Testis (tissue), 2 donors: Measurements from ENCODE around the gene PKD2.
"Not testable (repeated sequence)": the region's sequence is repeated elsewhere in the genome, so short reads cannot be mapped to it uniquely, and the experiment has no call there.

ENCODE experiments used
- POLR2A ChIP-seq: fragments of 450-650 bp; IDR thresholded peaks from one replicate; pipeline ENCODE4 v1.6.1; 2017; ENCODE audit warnings: antibody characterized with exemption, mild to moderate bottlenecking, moderate library complexity
- TF ChIP-seq, protein P1 (sequence below), 3 experiments: fragments of 450-650 bp in 2 of 3; fragments of 200-600 bp in 1 of 3; sonication (generic) in 1 of 3; IDR thresholded peaks; one replicate each; pipeline ENCODE4 v1.5.1; 2016 to 2019; ENCODE audit warnings: antibody characterized with exemption in 3 of 3, mild to moderate bottlenecking in 2 of 3, moderate library complexity in 1 of 3

DNA sequence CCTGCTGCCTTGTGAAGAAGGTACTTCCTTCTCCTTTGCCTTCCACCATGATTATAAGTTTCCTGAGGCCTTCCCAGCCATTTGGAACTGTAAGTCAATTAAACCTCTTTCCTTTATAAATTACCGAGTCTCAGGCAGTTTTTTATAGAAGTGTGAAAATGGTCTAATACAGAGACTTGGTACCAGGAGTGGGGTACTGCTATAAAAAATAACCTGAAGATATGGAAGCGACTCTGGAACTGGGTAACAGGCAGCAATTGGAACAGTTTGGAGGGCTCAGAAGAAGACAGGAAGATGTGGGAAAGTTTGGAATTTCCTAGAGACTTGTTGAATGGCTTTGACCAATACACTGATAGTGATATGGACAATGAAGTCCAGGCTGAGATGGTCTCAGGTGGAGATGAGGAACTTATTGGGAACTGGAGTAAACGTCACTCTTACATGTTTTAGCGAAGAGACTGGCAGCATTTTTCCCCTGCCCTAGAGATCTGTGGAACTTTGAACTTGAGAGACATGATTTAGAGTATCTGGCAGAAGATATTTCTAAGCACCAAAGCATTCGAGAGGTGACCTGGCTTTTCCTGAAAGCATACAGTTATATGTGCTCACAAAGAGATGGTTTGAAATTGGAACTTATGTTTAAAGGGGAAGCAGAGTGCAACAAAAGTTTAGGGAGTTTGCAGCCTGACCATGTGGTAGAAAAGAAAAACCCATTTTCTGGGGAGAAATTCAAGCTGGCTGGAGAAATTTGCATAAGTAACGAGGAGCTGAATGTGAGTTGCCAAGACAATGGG is 18.6 kb downstream of the PKD2 start:
- TF ChIP-seq, protein P1, sequence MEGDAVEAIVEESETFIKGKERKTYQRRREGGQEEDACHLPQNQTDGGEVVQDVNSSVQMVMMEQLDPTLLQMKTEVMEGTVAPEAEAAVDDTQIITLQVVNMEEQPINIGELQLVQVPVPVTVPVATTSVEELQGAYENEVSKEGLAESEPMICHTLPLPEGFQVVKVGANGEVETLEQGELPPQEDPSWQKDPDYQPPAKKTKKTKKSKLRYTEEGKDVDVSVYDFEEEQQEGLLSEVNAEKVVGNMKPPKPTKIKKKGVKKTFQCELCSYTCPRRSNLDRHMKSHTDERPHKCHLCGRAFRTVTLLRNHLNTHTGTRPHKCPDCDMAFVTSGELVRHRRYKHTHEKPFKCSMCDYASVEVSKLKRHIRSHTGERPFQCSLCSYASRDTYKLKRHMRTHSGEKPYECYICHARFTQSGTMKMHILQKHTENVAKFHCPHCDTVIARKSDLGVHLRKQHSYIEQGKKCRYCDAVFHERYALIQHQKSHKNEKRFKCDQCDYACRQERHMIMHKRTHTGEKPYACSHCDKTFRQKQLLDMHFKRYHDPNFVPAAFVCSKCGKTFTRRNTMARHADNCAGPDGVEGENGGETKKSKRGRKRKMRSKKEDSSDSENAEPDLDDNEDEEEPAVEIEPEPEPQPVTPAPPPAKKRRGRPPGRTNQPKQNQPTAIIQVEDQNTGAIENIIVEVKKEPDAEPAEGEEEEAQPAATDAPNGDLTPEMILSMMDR (IDR thresholded peaks at IDR 0.05): not testable (repeated sequence)
- TF ChIP-seq POLR2A: not testable (repeated sequence)
